Measurements from ENCODE around the gene KRTAP5-8.
"Not testable (repeated sequence)": the region's sequence is repeated elsewhere in the genome, so short reads cannot be mapped to it uniquely, and the experiment has no call there.

Gene KRTAP5-8, protein sequence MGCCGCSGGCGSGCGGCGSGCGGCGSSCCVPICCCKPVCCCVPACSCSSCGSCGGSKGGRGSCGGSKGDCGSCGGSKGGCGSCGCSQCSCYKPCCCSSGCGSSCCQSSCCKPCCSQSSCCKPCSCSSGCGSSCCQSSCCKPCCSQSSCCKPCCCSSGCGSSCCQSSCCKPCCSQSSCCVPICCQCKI

DNA sequence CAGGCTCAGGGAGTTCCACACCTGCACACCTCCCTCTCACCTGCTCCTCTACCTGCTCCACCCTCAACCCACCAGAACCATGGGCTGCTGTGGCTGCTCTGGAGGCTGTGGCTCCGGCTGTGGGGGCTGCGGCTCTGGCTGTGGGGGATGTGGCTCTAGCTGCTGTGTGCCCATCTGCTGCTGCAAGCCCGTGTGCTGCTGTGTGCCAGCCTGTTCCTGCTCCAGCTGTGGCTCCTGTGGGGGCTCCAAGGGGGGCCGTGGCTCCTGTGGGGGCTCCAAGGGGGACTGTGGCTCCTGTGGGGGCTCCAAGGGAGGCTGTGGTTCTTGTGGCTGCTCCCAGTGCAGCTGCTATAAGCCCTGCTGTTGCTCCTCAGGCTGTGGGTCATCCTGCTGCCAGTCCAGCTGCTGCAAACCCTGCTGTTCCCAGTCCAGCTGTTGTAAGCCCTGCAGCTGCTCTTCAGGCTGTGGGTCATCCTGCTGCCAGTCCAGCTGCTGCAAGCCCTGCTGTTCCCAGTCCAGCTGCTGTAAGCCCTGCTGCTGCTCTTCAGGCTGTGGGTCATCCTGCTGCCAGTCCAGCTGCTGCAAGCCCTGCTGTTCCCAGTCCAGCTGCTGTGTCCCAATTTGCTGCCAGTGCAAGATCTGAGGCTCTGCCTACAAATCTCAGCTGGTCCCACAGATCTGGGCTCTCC, at the start of gene KRTAP5-8:
TSS of gene KRTAP5-8 (plus strand) at position 49 of the 689 bp plus-strand sequence. CDS start at position 80, 31 bp downstream.
- not testable (repeated sequence) for DNase-seq (ENCODE audit: low read depth); H3K4me3 ChIP-seq (ENCODE audit: low read length)

DNA sequence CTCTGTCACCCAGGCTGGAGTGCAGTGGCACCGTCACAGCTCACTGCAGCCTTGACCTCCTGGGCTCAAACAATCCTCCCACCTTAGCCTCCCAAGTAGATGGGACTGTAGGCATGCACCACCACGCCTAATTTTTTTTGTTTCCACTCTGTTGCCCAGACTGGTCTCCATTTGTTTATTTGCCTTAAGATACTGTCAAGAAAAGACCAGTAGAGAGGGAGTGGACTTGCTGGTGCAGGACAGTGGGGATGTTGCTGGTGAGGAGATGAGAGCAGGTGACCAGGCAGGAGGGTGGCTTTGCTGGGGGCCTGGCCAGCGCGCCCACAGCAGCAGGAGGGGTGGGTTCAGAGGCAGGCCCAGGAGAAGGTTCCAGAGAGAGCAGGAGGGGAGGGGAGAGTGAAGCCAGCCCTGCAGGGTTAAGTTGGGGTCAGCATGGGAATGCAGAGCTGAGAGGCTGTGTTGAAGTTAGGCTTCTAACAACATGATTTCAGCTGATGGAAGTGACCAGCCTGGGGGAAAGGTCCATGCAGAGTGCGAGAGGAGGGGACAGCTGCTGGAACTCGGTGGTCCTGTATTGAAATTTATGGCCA, 49.0 kb upstream of the KRTAP5-8 start:
- no peak for DNase-seq (ENCODE audit: low read depth)
- TF ChIP-seq, protein P1, sequence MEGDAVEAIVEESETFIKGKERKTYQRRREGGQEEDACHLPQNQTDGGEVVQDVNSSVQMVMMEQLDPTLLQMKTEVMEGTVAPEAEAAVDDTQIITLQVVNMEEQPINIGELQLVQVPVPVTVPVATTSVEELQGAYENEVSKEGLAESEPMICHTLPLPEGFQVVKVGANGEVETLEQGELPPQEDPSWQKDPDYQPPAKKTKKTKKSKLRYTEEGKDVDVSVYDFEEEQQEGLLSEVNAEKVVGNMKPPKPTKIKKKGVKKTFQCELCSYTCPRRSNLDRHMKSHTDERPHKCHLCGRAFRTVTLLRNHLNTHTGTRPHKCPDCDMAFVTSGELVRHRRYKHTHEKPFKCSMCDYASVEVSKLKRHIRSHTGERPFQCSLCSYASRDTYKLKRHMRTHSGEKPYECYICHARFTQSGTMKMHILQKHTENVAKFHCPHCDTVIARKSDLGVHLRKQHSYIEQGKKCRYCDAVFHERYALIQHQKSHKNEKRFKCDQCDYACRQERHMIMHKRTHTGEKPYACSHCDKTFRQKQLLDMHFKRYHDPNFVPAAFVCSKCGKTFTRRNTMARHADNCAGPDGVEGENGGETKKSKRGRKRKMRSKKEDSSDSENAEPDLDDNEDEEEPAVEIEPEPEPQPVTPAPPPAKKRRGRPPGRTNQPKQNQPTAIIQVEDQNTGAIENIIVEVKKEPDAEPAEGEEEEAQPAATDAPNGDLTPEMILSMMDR (conservative IDR thresholded peaks at IDR 0.05; ENCODE audit: low read depth, low read length) = no peak
- H3K4me3 ChIP-seq (ENCODE audit: low read length) = no peak overlapping the region

DNA sequence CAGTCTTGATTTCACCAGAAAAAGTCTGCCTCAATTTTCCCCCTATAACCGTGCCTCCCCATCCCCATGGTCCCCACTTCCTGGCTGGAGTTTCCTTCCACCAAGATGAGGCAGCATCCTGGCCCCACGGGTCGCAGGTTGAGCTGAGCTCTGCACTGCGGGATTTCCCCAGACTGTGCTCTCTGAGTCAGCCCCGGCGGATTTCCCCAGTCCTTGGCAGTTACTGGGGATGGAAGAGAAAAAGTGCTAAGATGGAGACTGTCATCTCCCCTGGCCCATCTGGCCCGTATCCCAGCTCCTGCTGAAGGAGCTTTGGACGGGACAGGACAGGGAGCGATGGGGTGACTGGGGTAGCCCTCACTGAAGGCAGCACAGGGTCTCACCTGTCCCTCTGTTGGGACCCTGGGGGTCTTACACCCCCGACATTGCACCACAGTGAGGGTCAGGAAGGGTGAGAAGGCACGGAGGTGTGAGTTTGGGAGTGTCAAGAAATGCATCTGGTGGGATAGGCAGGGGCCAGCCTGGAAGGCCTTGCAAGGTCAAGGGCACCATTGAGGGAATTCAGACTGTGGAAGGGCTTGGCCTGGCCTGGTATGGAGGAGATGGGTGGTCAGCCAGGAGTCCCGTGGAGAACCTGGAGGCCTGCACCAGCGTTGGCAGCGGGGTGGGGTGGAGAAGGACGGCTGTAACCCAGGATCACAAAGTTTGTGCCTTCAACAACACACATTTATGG, 48.3 kb upstream of the KRTAP5-8 start:
- no peak overlapping the region for H3K4me3 ChIP-seq (ENCODE audit: low read length)
- TF ChIP-seq, protein P1 (conservative IDR thresholded peaks at IDR 0.05; ENCODE audit: low read depth, low read length) = no peak
- no peak for DNase-seq (ENCODE audit: low read depth)

DNA sequence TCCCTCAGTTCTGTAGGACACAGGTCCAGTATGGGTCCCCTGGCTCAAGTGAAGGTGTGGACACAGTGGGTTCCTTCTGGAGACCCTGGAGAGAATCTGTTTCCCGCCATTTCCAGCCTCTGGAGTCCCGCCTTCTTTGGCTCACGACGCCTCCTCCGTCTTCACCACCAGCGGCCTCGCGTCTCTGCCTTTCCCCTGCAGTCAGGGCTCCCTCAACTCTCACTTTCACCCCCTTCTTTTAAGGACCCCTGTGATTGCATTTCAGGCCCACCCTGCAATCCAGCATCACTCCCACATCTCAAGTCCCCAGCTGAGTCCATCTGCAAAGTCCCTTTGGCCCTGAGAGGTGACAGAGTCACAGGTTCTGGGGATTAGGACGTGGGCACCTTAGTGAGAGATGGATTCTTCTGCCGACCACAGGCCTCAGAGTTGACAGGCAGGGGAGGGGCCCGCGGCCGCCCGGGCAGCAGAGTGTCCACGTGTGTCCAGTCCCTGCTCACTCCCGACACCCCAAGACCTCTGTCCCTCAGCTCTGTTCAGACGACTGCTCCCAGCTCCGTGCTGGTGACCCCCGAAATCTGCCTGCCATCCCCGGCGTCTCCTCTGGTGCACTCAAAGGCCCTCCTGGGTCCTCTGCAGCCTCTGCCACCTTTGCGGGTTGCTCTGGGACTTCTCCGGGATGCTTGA, 47.6 kb upstream of the KRTAP5-8 start:
- TF ChIP-seq, protein P1 (conservative IDR thresholded peaks at IDR 0.05; ENCODE audit: low read depth, low read length) = no peak
- H3K4me3 ChIP-seq (ENCODE audit: low read length) = no peak overlapping the region
- no peak for DNase-seq (ENCODE audit: low read depth)

DNA sequence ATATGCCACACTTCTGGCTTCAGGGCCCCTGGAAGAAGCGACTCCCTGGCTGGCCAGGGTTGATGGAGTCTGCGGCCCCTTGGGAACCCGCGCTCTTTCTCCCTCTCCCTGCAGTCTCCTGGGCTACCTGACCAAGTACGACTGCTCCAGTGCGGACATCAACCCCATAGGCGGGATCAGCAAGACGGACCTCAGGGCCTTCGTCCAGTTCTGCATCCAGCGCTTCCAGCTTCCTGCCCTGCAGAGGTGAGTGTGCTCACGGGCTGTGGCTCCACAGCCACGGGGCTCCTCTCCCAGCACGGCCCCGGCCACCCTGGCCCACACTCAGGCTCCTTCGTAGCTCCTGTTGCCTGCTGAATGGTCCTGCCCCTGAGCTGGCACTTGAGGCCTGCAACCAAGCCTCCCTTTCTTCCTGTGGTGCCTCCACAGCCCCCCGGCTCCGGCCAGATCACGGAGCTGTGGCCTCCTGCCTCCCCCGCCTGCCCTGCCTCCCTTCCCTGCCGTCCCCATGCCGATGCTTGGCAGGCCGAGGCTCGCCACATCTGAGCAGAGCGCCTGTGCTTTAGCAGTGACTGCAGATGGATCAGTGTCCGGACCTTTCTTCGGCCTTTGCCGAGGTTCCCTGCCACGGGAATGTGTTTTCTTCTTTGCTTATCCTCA, 47.0 kb upstream of the KRTAP5-8 start:
- TF ChIP-seq, protein P1 (conservative IDR thresholded peaks at IDR 0.05; ENCODE audit: low read depth, low read length) = no peak
- H3K4me3 ChIP-seq (ENCODE audit: low read length) = no peak overlapping the region
- DNase-seq (ENCODE audit: low read depth) = no peak

DNA sequence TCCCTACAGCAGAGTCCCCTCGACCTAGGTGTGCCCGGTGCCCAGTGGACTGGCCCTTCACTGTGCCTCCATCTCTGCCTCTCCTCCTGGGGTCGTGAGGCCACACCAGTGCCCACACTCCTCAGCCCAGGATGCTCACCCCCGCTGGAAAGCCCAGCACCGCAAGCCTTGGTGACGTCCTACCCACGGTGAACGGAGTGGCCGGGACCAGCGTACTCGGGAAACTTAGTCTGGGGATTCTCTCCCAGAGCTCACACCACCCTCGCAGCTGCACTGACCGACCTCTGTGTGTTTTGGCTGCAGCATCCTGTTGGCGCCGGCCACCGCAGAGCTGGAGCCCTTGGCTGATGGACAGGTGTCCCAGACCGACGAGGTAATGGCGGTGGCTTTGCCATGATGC, 46.3 kb upstream of the KRTAP5-8 start:
- no peak for DNase-seq (ENCODE audit: low read depth)
- TF ChIP-seq, protein P1 (conservative IDR thresholded peaks at IDR 0.05; ENCODE audit: low read depth, low read length) = no peak
- H3K4me3 ChIP-seq (ENCODE audit: low read length) = no peak overlapping the region

All from retinal pigment epithelial cell (primary cell).